ENCODE measurements around the gene ZNF516.

Gene ZNF516

DNA sequence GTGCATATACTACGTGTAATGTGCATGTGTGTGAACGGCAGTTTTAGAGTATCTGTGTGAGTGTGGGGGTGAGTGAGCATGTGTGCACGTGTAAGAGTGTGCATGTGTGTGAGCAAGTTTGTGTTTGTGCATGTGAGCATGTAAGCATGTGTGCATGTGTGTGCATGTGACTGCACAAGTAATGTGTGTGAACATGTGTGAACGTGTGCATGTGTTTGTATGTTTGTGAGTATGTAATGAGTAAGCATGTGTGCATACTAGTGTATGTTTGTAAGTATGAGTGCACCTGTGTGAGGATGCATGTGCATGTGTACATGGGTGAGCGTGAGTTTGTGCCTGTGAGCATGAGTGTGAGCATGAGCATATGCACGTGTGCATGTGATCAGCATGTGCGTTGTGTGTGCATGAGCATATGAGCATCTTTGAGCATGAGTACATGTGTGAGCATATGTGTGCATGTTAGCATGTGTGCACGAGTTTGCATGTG is 90.7 kb downstream of the ZNF516 start:
- DNase-seq (ENCODE audit: low spot score) (no peak), ATAC-seq (ENCODE audit: low read depth) (no peak)
- H3K4me3 ChIP-seq (ENCODE audit: severe bottlenecking): no peak overlapping the region
- no peaks in the 10 kb centered on the region for H3K9me3 ChIP-seq (ENCODE audit: severe bottlenecking)
- no peak overlapping the region for H3K27ac ChIP-seq (ENCODE audit: poor library complexity, severe bottlenecking)
- H3K36me3 ChIP-seq (ENCODE audit: low read depth): no peaks in the 10 kb centered on the region
- H3K4me1 ChIP-seq (ENCODE audit: insufficient read depth, poor library complexity, severe bottlenecking): no peaks in the 10 kb centered on the region
- TF ChIP-seq, protein P1, sequence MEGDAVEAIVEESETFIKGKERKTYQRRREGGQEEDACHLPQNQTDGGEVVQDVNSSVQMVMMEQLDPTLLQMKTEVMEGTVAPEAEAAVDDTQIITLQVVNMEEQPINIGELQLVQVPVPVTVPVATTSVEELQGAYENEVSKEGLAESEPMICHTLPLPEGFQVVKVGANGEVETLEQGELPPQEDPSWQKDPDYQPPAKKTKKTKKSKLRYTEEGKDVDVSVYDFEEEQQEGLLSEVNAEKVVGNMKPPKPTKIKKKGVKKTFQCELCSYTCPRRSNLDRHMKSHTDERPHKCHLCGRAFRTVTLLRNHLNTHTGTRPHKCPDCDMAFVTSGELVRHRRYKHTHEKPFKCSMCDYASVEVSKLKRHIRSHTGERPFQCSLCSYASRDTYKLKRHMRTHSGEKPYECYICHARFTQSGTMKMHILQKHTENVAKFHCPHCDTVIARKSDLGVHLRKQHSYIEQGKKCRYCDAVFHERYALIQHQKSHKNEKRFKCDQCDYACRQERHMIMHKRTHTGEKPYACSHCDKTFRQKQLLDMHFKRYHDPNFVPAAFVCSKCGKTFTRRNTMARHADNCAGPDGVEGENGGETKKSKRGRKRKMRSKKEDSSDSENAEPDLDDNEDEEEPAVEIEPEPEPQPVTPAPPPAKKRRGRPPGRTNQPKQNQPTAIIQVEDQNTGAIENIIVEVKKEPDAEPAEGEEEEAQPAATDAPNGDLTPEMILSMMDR (IDR thresholded peaks at IDR 0.05; ENCODE audit: poor library complexity, severe bottlenecking): no peak
- no peaks in the 10 kb centered on the region for H3K27me3 ChIP-seq (ENCODE audit: insufficient read depth, poor library complexity, severe bottlenecking)

GRCh38 chr18:76402026-76402990 is 92.7 kb downstream of the ZNF516 start:
- Histone ChIP-seq H3K4me1 (ENCODE audit: insufficient read depth, poor library complexity, severe bottlenecking) (no peaks in the 10 kb centered on the region), H3K9me3 (ENCODE audit: severe bottlenecking) (no peaks in the 10 kb centered on the region), H3K27me3 (ENCODE audit: insufficient read depth, poor library complexity, severe bottlenecking) (no peaks in the 10 kb centered on the region), H3K27ac (ENCODE audit: poor library complexity, severe bottlenecking) (no peak overlapping the region), H3K36me3 (ENCODE audit: low read depth) (no peaks in the 10 kb centered on the region), H3K4me3 (ENCODE audit: severe bottlenecking) (no peak overlapping the region)
- TF ChIP-seq, protein P1 (IDR thresholded peaks at IDR 0.05; ENCODE audit: poor library complexity, severe bottlenecking): no peak
- ATAC-seq (ENCODE audit: low read depth) (no peak), DNase-seq (ENCODE audit: low spot score) (no peak)

GRCh38 chr18:76401498-76401897 is 93.5 kb downstream of the ZNF516 start:
- Histone ChIP-seq H3K4me3 (ENCODE audit: severe bottlenecking) (no peak overlapping the region), H3K36me3 (ENCODE audit: low read depth) (no peaks in the 10 kb centered on the region), H3K9me3 (ENCODE audit: severe bottlenecking) (no peaks in the 10 kb centered on the region), H3K27me3 (ENCODE audit: insufficient read depth, poor library complexity, severe bottlenecking) (no peaks in the 10 kb centered on the region), H3K27ac (ENCODE audit: poor library complexity, severe bottlenecking) (no peak overlapping the region), H3K4me1 (ENCODE audit: insufficient read depth, poor library complexity, severe bottlenecking) (no peaks in the 10 kb centered on the region)
- TF ChIP-seq, protein P1 (IDR thresholded peaks at IDR 0.05; ENCODE audit: poor library complexity, severe bottlenecking): no peak
- no peak for DNase-seq (ENCODE audit: low spot score)
- no peak for ATAC-seq (ENCODE audit: low read depth)

GRCh38 chr18:76399613-76400391 is 95.2 kb downstream of the ZNF516 start:
- H3K36me3 ChIP-seq (ENCODE audit: low read depth): no peaks in the 10 kb centered on the region
- H3K9me3 ChIP-seq (ENCODE audit: severe bottlenecking): no peaks in the 10 kb centered on the region
- DNase-seq (ENCODE audit: low spot score): no peak
- H3K27ac ChIP-seq (ENCODE audit: poor library complexity, severe bottlenecking): no peak overlapping the region
- H3K27me3 ChIP-seq (ENCODE audit: insufficient read depth, poor library complexity, severe bottlenecking): no peaks in the 10 kb centered on the region
- peaks cover 4% of the 10 kb centered on the region for H3K4me1 ChIP-seq (ENCODE audit: insufficient read depth, poor library complexity, severe bottlenecking)
- H3K4me3 ChIP-seq (ENCODE audit: severe bottlenecking): no peak overlapping the region
- TF ChIP-seq, protein P1 (IDR thresholded peaks at IDR 0.05; ENCODE audit: poor library complexity, severe bottlenecking): no peak
- no peak; the same call in 2 of the 3 replicates for ATAC-seq (ENCODE audit: low read depth)

All from RWPE2 (cell line).